ENCODE measurements around the gene PNLDC1. TPM values are rescaled to one million over a fixed set of nuclear protein-coding genes. Genes with fewer than 3 reads are reported as not detected.

PNLDC1 gene
- total and polyA plus RNA-seq, 9 of the 15 experiments (the other 6 are each of a cell fraction or from before 2014, with no cell fraction given): 0.12 TPM; not detected in 8

- CTCF ChIA-PET (ENCODE audit: low intra/inter-chr PET ratio): interaction anchor here (0.6 to 1.0 kb wide), 2 partner anchors 161 to 679 kb away, joined by 3 read pairs; partner anchors contain the start of gene SOD2
- ATAC-seq (no peak), DNase-seq (ENCODE audit: extremely low read depth in 1 of 4, low spot score in 3 of 4) (no peak), FAIRE-seq (no peak)
- Histone ChIP-seq H3K79me2 (ENCODE audit: control insufficient read depth, insufficient read depth, low read length) (no peaks in the 10 kb centered on the region), H3K4me3 (no peak overlapping the region), H3K9me3 (replicated peaks; ENCODE audit: control insufficient read depth, insufficient read depth, low read depth, low read length) (no peaks in the 10 kb centered on the region), H3K27me3 (ENCODE audit: control insufficient read depth in 2 of 2, insufficient read depth in 2 of 2, low read length in 2 of 2) (peaks cover 3 to 4% of the 10 kb centered on the region in 2 experiments; a peak in 4 of 5 replicates), H3K9me1 (ENCODE audit: control insufficient read depth, insufficient read depth, low read length) (no peaks in the 10 kb centered on the region), H3K4me2 (ENCODE audit: insufficient read depth, low read length) (no peak overlapping the region), H2AFZ (ENCODE audit: low read depth, low read length) (no peak overlapping the region), H3K27ac (ENCODE audit: extremely low read depth, low read depth, low read length) (no peak overlapping the region), H3K4me1 (replicated peaks in 1 of 2; ENCODE audit: control insufficient read depth in 2 of 2, insufficient read depth in 2 of 2, low read length in 2 of 2) (no peaks in the 10 kb centered on the region), H4K20me1 (replicated peaks; ENCODE audit: control insufficient read depth, insufficient read depth, low read length) (no peaks in the 10 kb centered on the region), H3K36me3 (ENCODE audit: control insufficient read depth, insufficient read depth, low read length) (no peaks in the 10 kb centered on the region), H3K9ac (ENCODE audit: insufficient read depth in 1 of 2, low read depth in 2 of 2, low read length in 2 of 2) (no peak overlapping the region)
- POLR2A ChIA-PET: interaction anchor here (0.5 to 0.9 kb wide), 3 partner anchors 9 to 35 kb away, joined by 3 to 9 read pairs (median 3); no protein-coding TSS in a partner anchor
- TF ChIP-seq SIN3A (IDR thresholded peaks at IDR 0.05; ENCODE audit: borderline replicate concordance in 2 of 2, control insufficient read depth in 1 of 2, low read depth in 2 of 2, low read length in 2 of 2): no peak
- TF ChIP-seq CEBPB (tag; IDR thresholded peaks at IDR 0.05): peak; percentile 13; the same call in 1 of the 2 replicates
- no peak for TF ChIP-seq CEBPG (CRISPR knock-in tag; IDR thresholded peaks at IDR 0.05)
- TF ChIP-seq CEBPG (tag; conservative IDR thresholded peaks at IDR 0.05 in 1 of 2, IDR thresholded peaks at IDR 0.05 in 1 of 2): peak in 1 of 2 experiments; percentile 13; a peak in 1 of 4 replicates
- intact Hi-C loops (cut with micrococcal nuclease) (loop anchor here (1.0 to 5.0 kb wide), 2 partner anchors 131 to 162 kb away; no protein-coding TSS in a partner anchor), in situ Hi-C loops (cut with MboI) (no loop called here)
- no TSS peak for BruUV-seq (replicated peaks)
Observed at GRCh38 chr6:159853754-159854153, 53.7 kb downstream of the PNLDC1 start.

GRCh38 chr6:159854959-159855358 is 54.9 kb downstream of the PNLDC1 start:
- FAIRE-seq (no peak), ATAC-seq (no peak), DNase-seq (ENCODE audit: extremely low read depth in 1 of 4, low spot score in 3 of 4) (no peak)
- no peak overlapping the region for H2AFZ ChIP-seq (ENCODE audit: low read depth, low read length)
- H3K36me3 ChIP-seq (ENCODE audit: control insufficient read depth, insufficient read depth, low read length): no peaks in the 10 kb centered on the region
- H3K79me2 ChIP-seq (ENCODE audit: control insufficient read depth, insufficient read depth, low read length): no peaks in the 10 kb centered on the region
- BruUV-seq (replicated peaks): no TSS peak
- intact Hi-C loops (cut with micrococcal nuclease): loop anchor here (5.0 kb wide), 1 partner anchor 133 kb away; no protein-coding TSS in a partner anchor
- no peak overlapping the region for H3K4me3 ChIP-seq
- no peaks in the 10 kb centered on the region for H3K4me1 ChIP-seq (replicated peaks in 1 of 2; ENCODE audit: control insufficient read depth in 2 of 2, insufficient read depth in 2 of 2, low read length in 2 of 2)
- no peak overlapping the region for H3K9ac ChIP-seq (ENCODE audit: insufficient read depth in 1 of 2, low read depth in 2 of 2, low read length in 2 of 2)
- no peak overlapping the region for H3K27ac ChIP-seq (ENCODE audit: extremely low read depth, low read depth, low read length)
- H3K4me2 ChIP-seq (ENCODE audit: insufficient read depth, low read length): no peak overlapping the region
- H4K20me1 ChIP-seq (replicated peaks; ENCODE audit: control insufficient read depth, insufficient read depth, low read length): no peaks in the 10 kb centered on the region
- H3K9me1 ChIP-seq (ENCODE audit: control insufficient read depth, insufficient read depth, low read length): no peaks in the 10 kb centered on the region
- CTCF ChIA-PET (ENCODE audit: low intra/inter-chr PET ratio): no interaction called here
- in situ Hi-C loops (cut with MboI): no loop called here
- POLR2A ChIA-PET: interaction anchor here (0.7 to 1.4 kb wide), 3 partner anchors 10 to 80 kb away, joined by 3 to 4 read pairs (median 3); no protein-coding TSS in a partner anchor
- no peaks in the 10 kb centered on the region for H3K9me3 ChIP-seq (replicated peaks; ENCODE audit: control insufficient read depth, insufficient read depth, low read depth, low read length)
- 1% methylated on average over 3 of the region's 3 CpGs for WGBS (ENCODE audit: insufficient coverage, low coverage, missing lambda C conversion rate)
- peaks cover 3 to 4% of the 10 kb centered on the region in 2 experiments; a peak in 4 of 5 replicates for H3K27me3 ChIP-seq (ENCODE audit: control insufficient read depth in 2 of 2, insufficient read depth in 2 of 2, low read length in 2 of 2)
- no peak for TF ChIP-seq CREBBP (IDR thresholded peaks at IDR 0.05; ENCODE audit: low read depth, low read length)
- no peak for TF ChIP-seq ILF3 (IDR thresholded peaks at IDR 0.05; ENCODE audit: borderline replicate concordance)
- TF ChIP-seq REST (IDR thresholded peaks at IDR 0.05; ENCODE audit: borderline replicate concordance): no peak
- TF ChIP-seq REST (CRISPR knock-in tag; IDR thresholded peaks at IDR 0.05; ENCODE audit: low read depth): no peak
